IPS DF 4.7 (cell line): Measurements from ENCODE around the gene TACR1.
"Not testable (repeated sequence)": the region's sequence is repeated elsewhere in the genome, so short reads cannot be mapped to it uniquely, and the experiment has no call there.

ENCODE experiments used
- DNase-seq: peaks from one replicate; pipeline ENCODE4 v3.0.0-alpha.2; 2013; ENCODE audit warnings: low spot score; ENCODE audit errors: extremely low read depth

Gene TACR1

GRCh38 chr2:75199428-75200011, at the start of gene TACR1:
Gene TACR1 (minus strand): TSS chr2:75199520. CDS start chr2:75198934, 586 bp downstream.
- DNase-seq: no peak

- not testable (repeated sequence) for DNase-seq
Observed at GRCh38 chr2:75248581-75248980, 49.3 kb upstream of the TACR1 start.

- DNase-seq: no peak
Observed at GRCh38 chr2:75246441-75247167, 47.3 kb upstream of the TACR1 start.

GRCh38 chr2:75243219-75243618, 43.9 kb upstream of the TACR1 start:
- DNase-seq: no peak

GRCh38 chr2:75241696-75242095, 42.4 kb upstream of the TACR1 start:
- DNase-seq: no peak

GRCh38 chr2:75238670-75239330, 39.5 kb upstream of the TACR1 start:
- DNase-seq: no peak

GRCh38 chr2:75237296-75237695, 38.0 kb upstream of the TACR1 start:
- no peak for DNase-seq

- no peak for DNase-seq
Observed at GRCh38 chr2:75233965-75234364, 34.6 kb upstream of the TACR1 start.

- DNase-seq: no peak
Observed at GRCh38 chr2:75226617-75227016, 27.3 kb upstream of the TACR1 start.

GRCh38 chr2:75226099-75226498, 26.8 kb upstream of the TACR1 start:
- no peak for DNase-seq

- no peak for DNase-seq
Observed at GRCh38 chr2:75224636-75225094, 25.3 kb upstream of the TACR1 start.

- DNase-seq: no peak
Observed at GRCh38 chr2:75222527-75222926, 23.2 kb upstream of the TACR1 start.

GRCh38 chr2:75221862-75222261, 22.5 kb upstream of the TACR1 start:
- DNase-seq: no peak

- DNase-seq: not testable (repeated sequence)
Observed at GRCh38 chr2:75219213-75219612, 19.9 kb upstream of the TACR1 start.

- DNase-seq: no peak
Observed at GRCh38 chr2:75211266-75211770, 12.0 kb upstream of the TACR1 start.

GRCh38 chr2:75210409-75210808, 11.1 kb upstream of the TACR1 start:
- DNase-seq: no peak

- no peak for DNase-seq
Observed at GRCh38 chr2:75208738-75209137, 9.4 kb upstream of the TACR1 start.

GRCh38 chr2:75204833-75205232, 5.5 kb upstream of the TACR1 start:
- DNase-seq: no peak

GRCh38 chr2:75202359-75202758, 3.0 kb upstream of the TACR1 start:
- no peak for DNase-seq

- DNase-seq: no peak
Observed at GRCh38 chr2:75200140-75201096, 1.1 kb upstream of the TACR1 start.

GRCh38 chr2:75195076-75195691, 4.1 kb downstream of the TACR1 start:
- no peak for DNase-seq
